Activated effector memory CD4-positive, alpha-beta T cell treated with anti-CD3 and anti-CD28 coated beads, Interleukin-2, amount 50 U/mL, for 16 hours (primary cell): ENCODE measurements around the gene INTS12.

Experiments used
- DNase-seq: peaks from one replicate; pipeline ENCODE4 v3.0.0-alpha.2; 2020

Gene INTS12

GRCh38 chr4:105679186-105679585, 29.3 kb downstream of the INTS12 start:
- no peak for DNase-seq

GRCh38 chr4:105677709-105678108, 30.8 kb downstream of the INTS12 start:
- no peak for DNase-seq

GRCh38 chr4:105674011-105674410, 34.5 kb downstream of the INTS12 start:
- DNase-seq: no peak

- no peak for DNase-seq
These were observed 37.2 kb downstream of the INTS12 start for GRCh38 chr4:105671301-105671700.

- DNase-seq: no peak
These were observed 37.8 kb downstream of the INTS12 start for GRCh38 chr4:105670684-105671083.

GRCh38 chr4:105666693-105667092, 41.8 kb downstream of the INTS12 start:
- no peak for DNase-seq

- no peak for DNase-seq
These were observed 45.4 kb downstream of the INTS12 start for GRCh38 chr4:105662935-105663675.

GRCh38 chr4:105661028-105661427, 47.5 kb downstream of the INTS12 start:
- DNase-seq: no peak

GRCh38 chr4:105659190-105659589, 49.3 kb downstream of the INTS12 start:
- DNase-seq: no peak

GRCh38 chr4:105657117-105657765, 51.2 kb downstream of the INTS12 start:
- DNase-seq: no peak

- DNase-seq: no peak
These were observed 56.1 kb downstream of the INTS12 start for GRCh38 chr4:105652286-105652888.

- DNase-seq: no peak
These were observed 56.6 kb downstream of the INTS12 start for GRCh38 chr4:105651884-105652283.

- DNase-seq: no peak
These were observed 58.3 kb downstream of the INTS12 start for GRCh38 chr4:105650190-105650589.

- no peak for DNase-seq
These were observed 63.0 kb downstream of the INTS12 start for GRCh38 chr4:105645440-105645839.

- no peak for DNase-seq
These were observed 64.2 kb downstream of the INTS12 start for GRCh38 chr4:105644257-105644656.

- no peak for DNase-seq
These were observed 66.6 kb downstream of the INTS12 start for GRCh38 chr4:105641845-105642244.

GRCh38 chr4:105637408-105638176, 70.9 kb downstream of the INTS12 start:
- DNase-seq: no peak

- no peak for DNase-seq
These were observed 73.9 kb downstream of the INTS12 start for GRCh38 chr4:105634402-105635080.

- DNase-seq: no peak
These were observed 75.2 kb downstream of the INTS12 start for GRCh38 chr4:105633241-105633640.
